A549 (cell line): Measurements from ENCODE around the gene BCAT1. TPM values are rescaled to one million over a fixed set of nuclear protein-coding genes. Genes with fewer than 3 reads are reported as not detected.
"Not testable (repeated sequence)": the region's sequence is repeated elsewhere in the genome, so short reads cannot be mapped to it uniquely, and the experiment has no call there.

ENCODE experiments used
- ATAC-seq, 2 experiments: fragments of 200-7000 bp in 1 of 2; fragments of >200 bp in 1 of 2; cut with Nextera tagmentation in 1 of 2; cut with Tn5 transposase in 1 of 2; 3 replicates each; pipeline versions ENCODE4 v1.8.0 to v1.9.1; 2018 to 2020; ENCODE audit warnings: mild to moderate bottlenecking in 1 of 2, moderate library complexity in 1 of 2
- CTCF ChIA-PET: fragments of 300-600 bp; sonication (Branson Sonifier 250); formaldehyde crosslinking; extraction: SDS; loops from one replicate; lab custom pipeline; 2021; ENCODE audit warnings: antibody characterized with exemption, inconsistent platforms; lab: Yijun Ruan, JAX
- POLR2A ChIA-PET: fragments of 350-600 bp; formaldehyde crosslinking; extraction: SDS; loops from one replicate; lab custom pipeline; 2021; ENCODE audit warnings: antibody characterized with exemption, inconsistent platforms; lab: Yijun Ruan, JAX
- DNase-seq, 2 experiments: peaks; one replicate each; pipeline versions ENCODE4 v3.0.0 to v3.0.0-alpha.2; 2011 to 2016; ENCODE audit warnings: low read depth in 1 of 2, low spot score in 1 of 2
- FAIRE-seq: peaks from 2 replicates; lab custom pipeline; 2011; peaks lifted over from hg19 to GRCh38; lab: Jason Lieb, UNC
- H3K27ac ChIP-seq, 2 experiments: fragments of >200 bp; sonication (Bioruptor Twin); formaldehyde crosslinking; 3 replicates each; pipeline ENCODE4 v1.5.1; 2016 to 2017
- H3K4me1 ChIP-seq: fragments of >200 bp; sonication (Bioruptor Twin); formaldehyde crosslinking; 3 replicates; pipeline ENCODE4 v1.6.1; 2016
- H3K4me2 ChIP-seq: fragments of >200 bp; sonication (Bioruptor Twin); formaldehyde crosslinking; 3 replicates; pipeline ENCODE4 v1.6.1; 2016
- H3K4me3 ChIP-seq: fragments of >200 bp; sonication (Bioruptor Twin); formaldehyde crosslinking; 3 replicates; pipeline ENCODE4 v1.5.1; 2016
- H3K9me3 ChIP-seq: fragments of >200 bp; sonication (Bioruptor Twin); formaldehyde crosslinking; 3 replicates; pipeline ENCODE4 v1.6.1; 2016
- CBX2 ChIP-seq: fragments of 200-600 bp; sonication (generic); IDR thresholded peaks from 2 replicates; pipeline ENCODE4 v1.6.1; 2016; ENCODE audit warnings: low read depth, mild to moderate bottlenecking, borderline replicate concordance
- CBX8 ChIP-seq: fragments of 200-600 bp; sonication (generic); IDR thresholded peaks from 2 replicates; pipeline ENCODE4 v1.6.1; 2016
- CEBPB ChIP-seq, 2 experiments: fragments of >200 bp in 1 of 2; sonication (Bioruptor Twin) in 1 of 2; formaldehyde crosslinking in 1 of 2; IDR thresholded peaks; 2 replicates each; pipeline ENCODE4 v1.6.1; 2012 to 2016
- EHMT2 ChIP-seq: fragments of 200-600 bp; sonication (generic); IDR thresholded peaks from 2 replicates; pipeline ENCODE4 v1.6.1; 2016; ENCODE audit warnings: antibody characterized with exemption, low read depth, mild to moderate bottlenecking, moderate library complexity
- EP300 ChIP-seq, 2 experiments: fragments of >200 bp; sonication (Bioruptor Twin); formaldehyde crosslinking; IDR thresholded peaks; 2 replicates in 1 of 2; 3 replicates in 1 of 2; pipeline ENCODE4 v1.6.1; 2016 to 2017
- FOSB ChIP-seq: fragments of 250-450 bp; sonication (Bioruptor Pico); IDR thresholded peaks from 2 replicates; pipeline ENCODE4 v1.5.0; 2020; ENCODE audit warnings: mild to moderate bottlenecking, moderate library complexity
- FOSL2 ChIP-seq, 2 experiments: fragments of 450-650 bp in 1 of 2; fragments of >200 bp in 1 of 2; sonication (Bioruptor Twin) in 1 of 2; formaldehyde crosslinking; IDR thresholded peaks; 2 replicates each; pipeline versions ENCODE4 v1.5.0 to v1.6.1; 2016 to 2020; ENCODE audit warnings: mild to moderate bottlenecking in 1 of 2, moderate library complexity in 1 of 2
- KDM5A ChIP-seq: fragments of 200-600 bp; sonication (generic); IDR thresholded peaks from 2 replicates; pipeline ENCODE4 v1.6.1; 2016; ENCODE audit warnings: antibody characterized with exemption, mild to moderate bottlenecking
- NFE2L2 ChIP-seq: fragments of 150-350 bp; conservative IDR thresholded peaks from 2 replicates; pipeline ENCODE4 v1.6.1; 2014; ENCODE audit warnings: low read length
- POLR2A ChIP-seq: IDR thresholded peaks from 2 replicates; pipeline ENCODE4 v1.6.1; 2012; ENCODE audit warnings: mild to moderate bottlenecking, low read length
- POLR2AphosphoS2 ChIP-seq: conservative IDR thresholded peaks from 2 replicates; pipeline ENCODE4 v1.6.1; 2012; ENCODE audit warnings: low read length, improper control_type of control experiment, inconsistent platforms
- RFX5 ChIP-seq: fragments of 450-650 bp; IDR thresholded peaks from 2 replicates; pipeline ENCODE4 v1.7.1; 2014; ENCODE audit warnings: antibody characterized with exemption, mild to moderate bottlenecking, moderate library complexity
- SMC3 ChIP-seq: fragments of >200 bp; sonication (Bioruptor Twin); formaldehyde crosslinking; IDR thresholded peaks from 3 replicates; pipeline ENCODE4 v1.6.1; 2018; ENCODE audit warnings: inconsistent platforms
- ZFP36 ChIP-seq: fragments of 450-650 bp; IDR thresholded peaks from 2 replicates; pipeline ENCODE4 v1.6.1; 2014; ENCODE audit warnings: borderline replicate concordance; ENCODE audit not compliant: partially characterized antibody
- WGBS: methylation state at CpG from one replicate; pipeline ENCODE4 v1.1.6; 2017; ENCODE audit errors: missing lambda C conversion rate; 5-methylcytosine and 5-hydroxymethylcytosine counted together
- polyA plus RNA-seq, 4 experiments: library from polyadenylated mRNA; depleted of rRNA in 3 of 4; stranded (reverse); fragments of >200 nt; fragmentation: RNase III in 1 of 4; extraction: RNeasy Plus Mini Kit Qiagen cat#74134 plus additional on column Dnase treatment in 1 of 4; gene quantifications; 2 replicates in 3 of 4; 3 replicates in 1 of 4; pipeline ENCODE4 v1.2.3, GENCODE V29; 2011 to 2017
- TF ChIP-seq, protein P1 (sequence below): IDR thresholded peaks from 2 replicates; pipeline ENCODE4 v1.6.1; 2012; ENCODE audit warnings: low read depth, borderline replicate concordance
- TF ChIP-seq, protein P2 (sequence below): fragments of 250-450 bp; sonication (Bioruptor Pico); IDR thresholded peaks from 2 replicates; pipeline ENCODE4 v1.5.0; 2020; ENCODE audit warnings: low read depth, mild to moderate bottlenecking, moderate library complexity
- TF ChIP-seq, protein P3 (sequence below): fragments of >200 bp; sonication (Bioruptor Twin); formaldehyde crosslinking; IDR thresholded peaks from 3 replicates; pipeline ENCODE4 v1.6.1; 2016
- TF ChIP-seq, protein P4 (sequence below): fragments of 150-350 bp; IDR thresholded peaks from 2 replicates; pipeline ENCODE4 v1.6.1; 2014; ENCODE audit warnings: low read depth, mild to moderate bottlenecking, low read length
- TF ChIP-seq, protein P5 (sequence below): fragments of >200 bp; sonication (Bioruptor Twin); formaldehyde crosslinking; IDR thresholded peaks from 2 replicates; pipeline ENCODE4 v1.6.1; 2016
- TF ChIP-seq, protein P6 (sequence below): IDR thresholded peaks from 2 replicates; pipeline ENCODE4 v1.6.1; 2012
- TF ChIP-seq, protein P7 (sequence below): fragments of 200-600 bp; sonication (generic); IDR thresholded peaks from 2 replicates; pipeline ENCODE4 v1.6.1; 2016; ENCODE audit warnings: antibody characterized with exemption, mild to moderate bottlenecking, moderate library complexity

Gene BCAT1
- polyA plus RNA-seq, 2 of the 4 experiments (the other 2 are of a cell fraction), result 10.5 to 14.6 TPM

DNA sequence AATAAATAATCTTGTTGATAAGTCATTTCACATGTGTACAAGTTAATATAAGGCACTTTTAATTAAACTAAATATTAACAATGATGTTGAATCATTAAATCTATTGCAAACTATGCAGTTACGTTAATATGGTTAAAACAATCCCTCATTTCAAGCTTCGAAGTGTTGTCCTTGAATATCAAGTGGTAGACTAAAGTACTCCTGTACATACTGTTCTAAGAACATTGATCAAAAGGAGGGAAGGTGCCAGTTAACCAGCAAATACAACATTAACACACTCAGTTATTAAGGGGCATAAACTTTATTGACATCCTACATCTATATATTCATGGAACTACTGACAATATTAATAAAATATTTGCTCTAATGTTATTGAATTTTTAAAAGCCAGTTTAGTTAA is 8.7 kb downstream of the BCAT1 start:
- no peak overlapping the region for H3K4me2 ChIP-seq
- WGBS, result 79% methylated on average over 2 of the region's 2 CpGs
- no peak overlapping the region for H3K27ac ChIP-seq
- no peaks in the 10 kb centered on the region for H3K9me3 ChIP-seq
- H3K4me1 ChIP-seq, result peaks cover 4% of the 10 kb centered on the region; the same call in 1 of the 3 replicates
- POLR2A ChIA-PET, result no interaction called here
- ATAC-seq, result no peak
- no peak for FAIRE-seq
- CTCF ChIA-PET, result no interaction called here
- H3K4me3 ChIP-seq, result no peak overlapping the region
- TF ChIP-seq, protein P1, sequence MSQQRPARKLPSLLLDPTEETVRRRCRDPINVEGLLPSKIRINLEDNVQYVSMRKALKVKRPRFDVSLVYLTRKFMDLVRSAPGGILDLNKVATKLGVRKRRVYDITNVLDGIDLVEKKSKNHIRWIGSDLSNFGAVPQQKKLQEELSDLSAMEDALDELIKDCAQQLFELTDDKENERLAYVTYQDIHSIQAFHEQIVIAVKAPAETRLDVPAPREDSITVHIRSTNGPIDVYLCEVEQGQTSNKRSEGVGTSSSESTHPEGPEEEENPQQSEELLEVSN, result no peak
- TF ChIP-seq CBX2 (no peak), EP300 (IDR thresholded peaks at IDR 0.05) (no peak), RFX5 (no peak), FOSB (CRISPR knock-in tag) (no peak), CEBPB (IDR thresholded peaks at IDR 0.05) (no peak), POLR2AphosphoS2 (no peak), NFE2L2 (no peak), POLR2A (no peak), ZFP36 (no peak), KDM5A (no peak)
- TF ChIP-seq, protein P2, sequence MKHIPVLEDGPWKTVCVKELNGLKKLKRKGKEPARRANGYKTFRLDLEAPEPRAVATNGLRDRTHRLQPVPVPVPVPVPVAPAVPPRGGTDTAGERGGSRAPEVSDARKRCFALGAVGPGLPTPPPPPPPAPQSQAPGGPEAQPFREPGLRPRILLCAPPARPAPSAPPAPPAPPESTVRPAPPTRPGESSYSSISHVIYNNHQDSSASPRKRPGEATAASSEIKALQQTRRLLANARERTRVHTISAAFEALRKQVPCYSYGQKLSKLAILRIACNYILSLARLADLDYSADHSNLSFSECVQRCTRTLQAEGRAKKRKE (CRISPR knock-in tag), result no peak
- TF ChIP-seq, protein P3, sequence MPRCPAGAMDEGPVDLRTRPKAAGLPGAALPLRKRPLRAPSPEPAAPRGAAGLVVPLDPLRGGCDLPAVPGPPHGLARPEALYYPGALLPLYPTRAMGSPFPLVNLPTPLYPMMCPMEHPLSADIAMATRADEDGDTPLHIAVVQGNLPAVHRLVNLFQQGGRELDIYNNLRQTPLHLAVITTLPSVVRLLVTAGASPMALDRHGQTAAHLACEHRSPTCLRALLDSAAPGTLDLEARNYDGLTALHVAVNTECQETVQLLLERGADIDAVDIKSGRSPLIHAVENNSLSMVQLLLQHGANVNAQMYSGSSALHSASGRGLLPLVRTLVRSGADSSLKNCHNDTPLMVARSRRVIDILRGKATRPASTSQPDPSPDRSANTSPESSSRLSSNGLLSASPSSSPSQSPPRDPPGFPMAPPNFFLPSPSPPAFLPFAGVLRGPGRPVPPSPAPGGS, result no peak
- no peak for DNase-seq

DNA sequence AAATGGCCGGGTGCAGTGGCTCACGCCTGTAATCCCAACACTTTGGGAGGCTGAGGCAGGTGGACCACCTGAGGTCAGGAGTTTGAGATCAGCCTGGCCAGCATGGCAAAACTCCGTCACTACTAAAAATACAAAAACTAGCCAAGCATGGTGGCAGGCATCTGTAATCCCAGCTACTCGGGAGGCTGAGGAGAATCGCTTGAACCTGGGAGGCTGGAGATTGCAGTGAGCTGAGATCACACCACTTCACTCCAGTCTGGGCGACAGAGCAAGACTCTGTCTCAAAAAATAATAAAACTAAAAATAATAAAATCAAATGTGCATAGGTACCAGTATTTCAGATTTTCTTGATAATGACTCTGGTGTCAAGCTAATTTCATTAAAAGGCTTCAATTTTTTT is 9.3 kb downstream of the BCAT1 start:
- H3K4me3 ChIP-seq, H3K4me2 ChIP-seq, DNase-seq, H3K9me3 ChIP-seq, POLR2A ChIA-PET, H3K4me1 ChIP-seq, FAIRE-seq, ATAC-seq, H3K27ac ChIP-seq, CTCF ChIA-PET: not testable (repeated sequence)
- WGBS, result 89% methylated on average over 6 of the region's 6 CpGs

DNA sequence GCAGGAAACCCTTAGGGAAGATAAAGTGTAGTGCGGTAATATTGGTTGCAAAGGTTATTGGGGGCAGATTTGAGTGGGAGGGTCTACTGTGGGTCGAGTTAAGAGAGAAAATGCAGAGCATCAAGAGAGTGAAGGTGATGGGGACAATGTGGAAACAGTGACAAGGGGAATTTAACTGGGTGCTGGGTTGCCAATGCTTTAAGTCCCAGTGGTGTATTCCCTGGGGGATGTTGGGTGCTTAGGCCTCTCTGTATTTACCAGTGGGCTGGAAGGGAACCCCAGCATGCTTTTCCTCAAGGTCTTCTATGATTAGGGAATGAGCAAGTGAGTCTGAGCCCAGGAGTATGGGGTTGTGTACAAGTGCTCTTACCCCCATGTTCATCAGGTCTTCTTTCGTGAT is 10.6 kb downstream of the BCAT1 start:
- Histone ChIP-seq H3K4me3 (no peak overlapping the region), H3K4me2 (no peak overlapping the region), H3K9me3 (no peaks in the 10 kb centered on the region), H3K4me1 (peaks cover 4% of the 10 kb centered on the region; the same call in 1 of the 3 replicates), H3K27ac (no peak overlapping the region)
- WGBS, result 67% methylated on average over 3 of the region's 3 CpGs
- DNase-seq (no peak), FAIRE-seq (no peak), ATAC-seq (no peak)
- CTCF ChIA-PET, result no interaction called here
- POLR2A ChIA-PET, result no interaction called here
- TF ChIP-seq EHMT2, result no peak
- TF ChIP-seq, protein P4, sequence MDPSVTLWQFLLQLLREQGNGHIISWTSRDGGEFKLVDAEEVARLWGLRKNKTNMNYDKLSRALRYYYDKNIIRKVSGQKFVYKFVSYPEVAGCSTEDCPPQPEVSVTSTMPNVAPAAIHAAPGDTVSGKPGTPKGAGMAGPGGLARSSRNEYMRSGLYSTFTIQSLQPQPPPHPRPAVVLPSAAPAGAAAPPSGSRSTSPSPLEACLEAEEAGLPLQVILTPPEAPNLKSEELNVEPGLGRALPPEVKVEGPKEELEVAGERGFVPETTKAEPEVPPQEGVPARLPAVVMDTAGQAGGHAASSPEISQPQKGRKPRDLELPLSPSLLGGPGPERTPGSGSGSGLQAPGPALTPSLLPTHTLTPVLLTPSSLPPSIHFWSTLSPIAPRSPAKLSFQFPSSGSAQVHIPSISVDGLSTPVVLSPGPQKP, result no peak
- TF ChIP-seq, protein P5, sequence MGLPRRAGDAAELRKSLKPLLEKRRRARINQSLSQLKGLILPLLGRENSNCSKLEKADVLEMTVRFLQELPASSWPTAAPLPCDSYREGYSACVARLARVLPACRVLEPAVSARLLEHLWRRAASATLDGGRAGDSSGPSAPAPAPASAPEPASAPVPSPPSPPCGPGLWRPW, result no peak
- TF ChIP-seq, protein P6, sequence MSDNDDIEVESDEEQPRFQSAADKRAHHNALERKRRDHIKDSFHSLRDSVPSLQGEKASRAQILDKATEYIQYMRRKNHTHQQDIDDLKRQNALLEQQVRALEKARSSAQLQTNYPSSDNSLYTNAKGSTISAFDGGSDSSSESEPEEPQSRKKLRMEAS, result no peak
- TF ChIP-seq SMC3, result no peak
- TF ChIP-seq FOSL2 (IDR thresholded peaks at IDR 0.05), result no peak
- no peak for TF ChIP-seq FOSL2 (CRISPR knock-in tag; IDR thresholded peaks at IDR 0.05)
- no peak for TF ChIP-seq ZFP36
- TF ChIP-seq POLR2A, result no peak
- TF ChIP-seq, protein P3, result no peak
- TF ChIP-seq, protein P7, sequence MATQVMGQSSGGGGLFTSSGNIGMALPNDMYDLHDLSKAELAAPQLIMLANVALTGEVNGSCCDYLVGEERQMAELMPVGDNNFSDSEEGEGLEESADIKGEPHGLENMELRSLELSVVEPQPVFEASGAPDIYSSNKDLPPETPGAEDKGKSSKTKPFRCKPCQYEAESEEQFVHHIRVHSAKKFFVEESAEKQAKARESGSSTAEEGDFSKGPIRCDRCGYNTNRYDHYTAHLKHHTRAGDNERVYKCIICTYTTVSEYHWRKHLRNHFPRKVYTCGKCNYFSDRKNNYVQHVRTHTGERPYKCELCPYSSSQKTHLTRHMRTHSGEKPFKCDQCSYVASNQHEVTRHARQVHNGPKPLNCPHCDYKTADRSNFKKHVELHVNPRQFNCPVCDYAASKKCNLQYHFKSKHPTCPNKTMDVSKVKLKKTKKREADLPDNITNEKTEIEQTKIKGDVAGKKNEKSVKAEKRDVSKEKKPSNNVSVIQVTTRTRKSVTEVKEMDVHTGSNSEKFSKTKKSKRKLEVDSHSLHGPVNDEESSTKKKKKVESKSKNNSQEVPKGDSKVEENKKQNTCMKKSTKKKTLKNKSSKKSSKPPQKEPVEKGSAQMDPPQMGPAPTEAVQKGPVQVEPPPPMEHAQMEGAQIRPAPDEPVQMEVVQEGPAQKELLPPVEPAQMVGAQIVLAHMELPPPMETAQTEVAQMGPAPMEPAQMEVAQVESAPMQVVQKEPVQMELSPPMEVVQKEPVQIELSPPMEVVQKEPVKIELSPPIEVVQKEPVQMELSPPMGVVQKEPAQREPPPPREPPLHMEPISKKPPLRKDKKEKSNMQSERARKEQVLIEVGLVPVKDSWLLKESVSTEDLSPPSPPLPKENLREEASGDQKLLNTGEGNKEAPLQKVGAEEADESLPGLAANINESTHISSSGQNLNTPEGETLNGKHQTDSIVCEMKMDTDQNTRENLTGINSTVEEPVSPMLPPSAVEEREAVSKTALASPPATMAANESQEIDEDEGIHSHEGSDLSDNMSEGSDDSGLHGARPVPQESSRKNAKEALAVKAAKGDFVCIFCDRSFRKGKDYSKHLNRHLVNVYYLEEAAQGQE, result no peak
- no peak for TF ChIP-seq CBX8
